ENCODE data around the gene ABHD8. TPM values are rescaled to one million over a fixed set of nuclear protein-coding genes. Genes with fewer than 3 reads are reported as not detected.

The ABHD8 gene
- total and polyA plus RNA-seq, 2 of the 13 experiments (the other 11 are each of a cell fraction or from before 2014, with no cell fraction given): 6.3 to 7.2 TPM

DNA sequence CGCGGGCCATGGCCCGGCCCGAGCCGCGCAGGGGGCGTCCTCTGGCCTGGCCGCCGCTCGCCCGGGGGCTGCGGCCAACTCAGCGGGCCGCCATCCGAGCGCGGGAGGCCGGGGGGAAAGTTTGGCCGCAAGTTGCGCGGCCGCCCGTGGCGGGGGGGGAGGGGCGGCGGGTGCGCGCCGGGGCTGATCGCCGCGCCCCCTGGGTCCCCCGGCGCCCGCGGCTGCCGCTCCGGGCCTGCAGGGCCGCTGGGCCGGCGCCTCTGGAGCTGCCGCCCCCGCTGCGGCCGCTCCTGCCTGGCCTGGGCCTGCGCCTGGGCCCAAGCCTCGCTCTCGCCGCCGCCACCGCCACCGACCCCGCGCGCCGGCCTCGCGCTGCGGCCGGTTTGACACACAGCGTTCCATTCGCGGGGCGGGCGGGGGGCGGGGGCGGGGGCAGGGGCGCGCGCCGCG, 57.7 kb downstream of the ABHD8 start, which contains the start of gene NR2F6:
Gene NR2F6 (minus strand): TSS at position 385 of the 450 bp plus-strand sequence. CDS start 699 bp downstream, outside the sequence.
- intact Hi-C loops (cut with micrococcal nuclease; ENCODE audit: unreplicated experiment): no loop called here
- POLR2A ChIA-PET: interaction anchor here (1.9 to 5.0 kb wide), 4 partner anchors 10 to 30 kb away, joined by 16 to 52 read pairs (median 20); partner anchors contain the start of genes BABAM1, OCEL1 and USE1
- CTCF ChIA-PET (ENCODE audit: low intra/inter-chr PET ratio, low total read pairs): no interaction called here
- TF ChIP-seq, protein P1, sequence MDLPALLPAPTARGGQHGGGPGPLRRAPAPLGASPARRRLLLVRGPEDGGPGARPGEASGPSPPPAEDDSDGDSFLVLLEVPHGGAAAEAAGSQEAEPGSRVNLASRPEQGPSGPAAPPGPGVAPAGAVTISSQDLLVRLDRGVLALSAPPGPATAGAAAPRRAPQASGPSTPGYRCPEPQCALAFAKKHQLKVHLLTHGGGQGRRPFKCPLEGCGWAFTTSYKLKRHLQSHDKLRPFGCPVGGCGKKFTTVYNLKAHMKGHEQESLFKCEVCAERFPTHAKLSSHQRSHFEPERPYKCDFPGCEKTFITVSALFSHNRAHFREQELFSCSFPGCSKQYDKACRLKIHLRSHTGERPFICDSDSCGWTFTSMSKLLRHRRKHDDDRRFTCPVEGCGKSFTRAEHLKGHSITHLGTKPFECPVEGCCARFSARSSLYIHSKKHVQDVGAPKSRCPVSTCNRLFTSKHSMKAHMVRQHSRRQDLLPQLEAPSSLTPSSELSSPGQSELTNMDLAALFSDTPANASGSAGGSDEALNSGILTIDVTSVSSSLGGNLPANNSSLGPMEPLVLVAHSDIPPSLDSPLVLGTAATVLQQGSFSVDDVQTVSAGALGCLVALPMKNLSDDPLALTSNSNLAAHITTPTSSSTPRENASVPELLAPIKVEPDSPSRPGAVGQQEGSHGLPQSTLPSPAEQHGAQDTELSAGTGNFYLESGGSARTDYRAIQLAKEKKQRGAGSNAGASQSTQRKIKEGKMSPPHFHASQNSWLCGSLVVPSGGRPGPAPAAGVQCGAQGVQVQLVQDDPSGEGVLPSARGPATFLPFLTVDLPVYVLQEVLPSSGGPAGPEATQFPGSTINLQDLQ (CRISPR knock-in tag; IDR thresholded peaks at IDR 0.05): no peak
- TF ChIP-seq SP2 (CRISPR knock-in tag; IDR thresholded peaks at IDR 0.05): no peak
- no peak for TF ChIP-seq SNAPC2 (CRISPR knock-in tag; IDR thresholded peaks at IDR 0.05)
- TF ChIP-seq, protein P2, sequence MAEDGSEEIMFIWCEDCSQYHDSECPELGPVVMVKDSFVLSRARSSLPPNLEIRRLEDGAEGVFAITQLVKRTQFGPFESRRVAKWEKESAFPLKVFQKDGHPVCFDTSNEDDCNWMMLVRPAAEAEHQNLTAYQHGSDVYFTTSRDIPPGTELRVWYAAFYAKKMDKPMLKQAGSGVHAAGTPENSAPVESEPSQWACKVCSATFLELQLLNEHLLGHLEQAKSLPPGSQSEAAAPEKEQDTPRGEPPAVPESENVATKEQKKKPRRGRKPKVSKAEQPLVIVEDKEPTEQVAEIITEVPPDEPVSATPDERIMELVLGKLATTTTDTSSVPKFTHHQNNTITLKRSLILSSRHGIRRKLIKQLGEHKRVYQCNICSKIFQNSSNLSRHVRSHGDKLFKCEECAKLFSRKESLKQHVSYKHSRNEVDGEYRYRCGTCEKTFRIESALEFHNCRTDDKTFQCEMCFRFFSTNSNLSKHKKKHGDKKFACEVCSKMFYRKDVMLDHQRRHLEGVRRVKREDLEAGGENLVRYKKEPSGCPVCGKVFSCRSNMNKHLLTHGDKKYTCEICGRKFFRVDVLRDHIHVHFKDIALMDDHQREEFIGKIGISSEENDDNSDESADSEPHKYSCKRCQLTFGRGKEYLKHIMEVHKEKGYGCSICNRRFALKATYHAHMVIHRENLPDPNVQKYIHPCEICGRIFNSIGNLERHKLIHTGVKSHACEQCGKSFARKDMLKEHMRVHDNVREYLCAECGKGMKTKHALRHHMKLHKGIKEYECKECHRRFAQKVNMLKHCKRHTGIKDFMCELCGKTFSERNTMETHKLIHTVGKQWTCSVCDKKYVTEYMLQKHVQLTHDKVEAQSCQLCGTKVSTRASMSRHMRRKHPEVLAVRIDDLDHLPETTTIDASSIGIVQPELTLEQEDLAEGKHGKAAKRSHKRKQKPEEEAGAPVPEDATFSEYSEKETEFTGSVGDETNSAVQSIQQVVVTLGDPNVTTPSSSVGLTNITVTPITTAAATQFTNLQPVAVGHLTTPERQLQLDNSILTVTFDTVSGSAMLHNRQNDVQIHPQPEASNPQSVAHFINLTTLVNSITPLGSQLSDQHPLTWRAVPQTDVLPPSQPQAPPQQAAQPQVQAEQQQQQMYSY (CRISPR knock-in tag; IDR thresholded peaks at IDR 0.05): no peak
- TF ChIP-seq, protein P3, sequence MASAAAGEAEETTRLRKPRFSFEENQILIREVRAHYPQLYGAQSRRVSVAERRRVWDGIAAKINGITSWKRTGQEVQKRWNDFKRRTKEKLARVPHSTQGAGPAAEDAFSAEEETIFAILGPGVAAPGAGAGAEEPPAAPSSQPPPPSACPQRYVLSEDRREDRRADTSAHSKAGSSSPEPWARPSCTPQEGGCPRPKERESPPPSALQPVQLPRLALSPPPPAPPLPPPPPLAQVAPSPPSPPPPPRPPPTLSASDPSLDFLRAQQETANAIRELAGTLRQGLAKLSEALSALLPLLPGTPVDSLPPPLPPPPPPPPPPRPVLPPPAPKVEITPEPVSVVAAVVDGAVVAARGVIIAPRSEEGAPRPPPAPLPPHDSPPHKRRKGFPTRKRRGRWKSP (CRISPR knock-in tag; IDR thresholded peaks at IDR 0.05): no peak
- TF ChIP-seq HNRNPLL (IDR thresholded peaks at IDR 0.05; ENCODE audit: low read depth, low read length, poor library complexity, severe bottlenecking): peak; percentile 48
- peak; percentile 41 for TF ChIP-seq YY1 (IDR thresholded peaks at IDR 0.05; ENCODE audit: insufficient read depth, insufficient replicate concordance, low read depth, low read length)
- TF ChIP-seq ZNF3 (CRISPR knock-in tag; IDR thresholded peaks at IDR 0.05): no peak
- no peak for TF ChIP-seq ZNF230 (CRISPR knock-in tag; IDR thresholded peaks at IDR 0.05)
- no peak for TF ChIP-seq ZNF34 (CRISPR knock-in tag; IDR thresholded peaks at IDR 0.05; ENCODE audit: borderline replicate concordance)
- TF ChIP-seq ZNF766 (CRISPR knock-in tag; IDR thresholded peaks at IDR 0.05; ENCODE audit: borderline replicate concordance): no peak
- TF ChIP-seq ZNF264 (CRISPR knock-in tag; IDR thresholded peaks at IDR 0.05): no peak
- no peak for TF ChIP-seq ZNF724P (CRISPR knock-in tag; IDR thresholded peaks at IDR 0.05; ENCODE audit: borderline replicate concordance)
- no peak for TF ChIP-seq CBX5 (CRISPR knock-in tag; IDR thresholded peaks at IDR 0.05; ENCODE audit: borderline replicate concordance)
- TF ChIP-seq ZNF550 (CRISPR knock-in tag; IDR thresholded peaks at IDR 0.05; ENCODE audit: borderline replicate concordance): no peak

More for the DNA sequence above, 57.7 kb downstream of the ABHD8 start, which contains the start of gene NR2F6:
- Histone ChIP-seq H3K9me3 (ENCODE audit: low read length) (no peaks in the 10 kb centered on the region), H3K79me2 (ENCODE audit: insufficient read depth, low read length) (peaks cover 43% of the 10 kb centered on the region), H3K27me3 (ENCODE audit: control insufficient read depth in 1 of 2, insufficient read depth in 2 of 2, low read length in 2 of 2) (no peaks in the 10 kb centered on the region), H3K4me2 (ENCODE audit: low read depth, low read length) (peak within 1 kb of the TSS; percentile 99), H2AFZ (ENCODE audit: low read length) (no peak within 1 kb of the TSS), H3K9ac (ENCODE audit: insufficient read depth, low read depth, low read length) (peak within 1 kb of the TSS; percentile 90), H3K36me3 (replicated peaks in 1 of 2; ENCODE audit: control insufficient read depth in 1 of 2, insufficient read depth in 2 of 2, low read length in 2 of 2) (no peaks in the 10 kb centered on the region), H4K20me1 (ENCODE audit: insufficient read depth, low read length) (peaks cover 19% of the 10 kb centered on the region; the same call in 1 of the 2 replicates), H3K4me3 (replicated peaks in 1 of 3; ENCODE audit: insufficient read depth in 1 of 3, low read depth in 2 of 3, low read length in 3 of 3) (peak within 1 kb of the TSS; percentile 87 to 92 (median 89)), H3K27ac (ENCODE audit: extremely low read length, insufficient read depth, low read length) (peak within 1 kb of the TSS; percentile 95), H3K4me1 (ENCODE audit: insufficient read depth, low read length) (peaks cover 72% of the 10 kb centered on the region)
- DNase-seq (ENCODE audit: low spot score): no peak
- no CpG with 5 or more reads among the region's 72 CpGs for WGBS (ENCODE audit: low lambda C conversion rate)
- no TSS peak for BruUV-seq (replicated peaks)
- FAIRE-seq: no peak
- ATAC-seq: no peak
- in situ Hi-C loops (cut with HindIII; ENCODE audit: extremely low pct_ligation_motif_present, low pct_unique_long_range_greater_than_20kb): no loop called here
